ENCODE data around the gene CD300H.

The CD300H gene

DNA sequence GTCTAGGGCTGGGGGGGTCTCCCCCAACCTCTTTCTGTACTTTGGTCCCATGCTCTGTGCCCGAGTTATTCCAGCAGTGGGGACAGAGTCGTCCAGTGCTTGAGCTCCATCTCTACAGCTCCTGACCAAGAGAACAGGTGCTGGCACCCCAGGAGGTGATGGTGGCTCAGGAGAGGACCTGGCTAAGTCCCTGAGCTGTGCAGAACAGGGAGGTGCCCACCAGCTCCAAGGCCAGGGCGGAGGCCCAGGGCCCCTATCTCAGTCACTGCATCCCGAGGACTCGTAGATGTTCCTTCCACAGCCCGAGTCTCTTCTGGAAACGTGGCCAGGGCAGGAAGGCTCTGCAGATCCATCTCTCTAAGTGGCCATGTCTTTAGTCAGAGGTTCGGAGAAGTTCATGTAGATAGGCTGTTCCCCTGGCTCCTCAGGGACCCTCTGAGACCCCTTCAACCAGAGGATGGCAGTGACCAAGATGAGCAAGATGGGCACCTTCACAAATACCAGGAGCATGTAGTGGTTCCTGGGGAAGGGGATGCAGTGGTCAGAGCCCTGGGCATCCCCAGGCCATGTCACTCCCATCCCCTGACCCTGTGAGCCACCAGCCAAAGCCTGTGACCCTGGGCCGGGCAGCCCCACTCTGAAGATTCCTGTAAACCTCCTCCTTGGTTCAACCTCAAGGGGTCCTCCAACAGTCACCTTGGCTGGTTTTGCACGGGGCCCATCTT, 44.8 kb downstream of the CD300H start:
- Histone ChIP-seq H3K4me3 (ENCODE audit: low read depth, low read length) (no peak overlapping the region), H3K27ac (ENCODE audit: extremely low read depth, low read depth, low read length) (no peak overlapping the region), H3K4me1 (ENCODE audit: control insufficient read depth, insufficient read depth, low read length) (no peaks in the 10 kb centered on the region), H3K9me3 (ENCODE audit: control insufficient read depth, insufficient read depth, low read depth, low read length) (no peaks in the 10 kb centered on the region), H3K36me3 (ENCODE audit: control insufficient read depth in 2 of 2, insufficient read depth in 1 of 2, low read length in 2 of 2) (no peaks in the 10 kb centered on the region)
- ChIA-PET POLR2A (no interaction called here), CTCF (interaction anchor here (0.8 kb wide), 2 partner anchors 10 to 155 kb away, joined by 3 to 4 read pairs; no protein-coding TSS in a partner anchor)
- TF ChIP-seq OSR2 (tag by site-specific recombination; IDR thresholded peaks at IDR 0.05) (no peak), ZNF423 (tag by site-specific recombination; IDR thresholded peaks at IDR 0.05) (no peak), ZEB2 (tag by site-specific recombination; IDR thresholded peaks at IDR 0.05) (no peak)

DNA sequence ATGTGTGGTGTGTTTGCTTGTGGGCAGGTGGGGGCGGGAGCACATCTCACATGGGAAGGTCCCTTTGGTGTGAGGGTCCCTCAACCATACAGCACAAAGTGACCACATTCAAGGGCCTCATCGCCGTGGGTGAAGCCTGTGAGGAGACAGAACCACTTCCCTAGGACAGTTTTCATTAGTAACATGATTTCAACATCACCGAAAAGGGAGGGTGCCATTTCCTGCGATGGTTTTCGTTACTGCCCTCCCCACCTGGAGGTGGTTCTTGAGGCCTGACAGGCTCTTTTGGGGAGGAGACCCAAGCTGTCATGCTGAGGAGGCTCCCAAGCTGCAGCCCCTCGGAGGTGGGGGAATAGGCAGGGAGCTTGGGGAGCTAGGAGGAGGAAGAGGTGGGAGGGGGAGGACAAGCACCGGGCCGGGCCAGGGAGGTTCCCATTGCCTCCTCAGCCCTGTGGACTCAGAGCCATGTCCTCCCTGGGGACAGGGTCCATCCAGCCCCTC, 45.6 kb downstream of the CD300H start:
- Histone ChIP-seq H3K4me3 (ENCODE audit: low read depth, low read length) (no peak overlapping the region), H3K4me1 (ENCODE audit: control insufficient read depth, insufficient read depth, low read length) (no peaks in the 10 kb centered on the region), H3K27ac (ENCODE audit: extremely low read depth, low read depth, low read length) (no peak overlapping the region), H3K36me3 (ENCODE audit: control insufficient read depth in 2 of 2, insufficient read depth in 1 of 2, low read length in 2 of 2) (no peaks in the 10 kb centered on the region), H3K9me3 (ENCODE audit: control insufficient read depth, insufficient read depth, low read depth, low read length) (no peaks in the 10 kb centered on the region)
- ChIA-PET POLR2A (no interaction called here), CTCF (no interaction called here)
- TF ChIP-seq HOXA7 (CRISPR knock-in tag; IDR thresholded peaks at IDR 0.05; ENCODE audit: borderline replicate concordance) (no peak), HOXD13 (CRISPR knock-in tag; IDR thresholded peaks at IDR 0.05; ENCODE audit: borderline replicate concordance) (no peak), ZNF585B (tag by site-specific recombination; IDR thresholded peaks at IDR 0.05) (no peak), ZNF202 (tag by site-specific recombination; IDR thresholded peaks at IDR 0.05; ENCODE audit: borderline replicate concordance) (no peak), ZNF214 (tag by site-specific recombination; IDR thresholded peaks at IDR 0.05; ENCODE audit: borderline replicate concordance) (no peak), TRIM28 (IDR thresholded peaks at IDR 0.05; ENCODE audit: borderline replicate concordance, low read length) (no peak), ZNF473 (tag by site-specific recombination; IDR thresholded peaks at IDR 0.05) (no peak), ZNF791 (tag by site-specific recombination; IDR thresholded peaks at IDR 0.05) (no peak), ZNF830 (tag by site-specific recombination; IDR thresholded peaks at IDR 0.05; ENCODE audit: low read depth) (no peak), ZNF121 (tag by site-specific recombination; IDR thresholded peaks at IDR 0.05) (no peak), ZNF433 (tag by site-specific recombination; IDR thresholded peaks at IDR 0.05; ENCODE audit: low read depth) (no peak), KLF9 (tag by site-specific recombination; IDR thresholded peaks at IDR 0.05; ENCODE audit: low read depth) (no peak), ZIC2 (tag by site-specific recombination; IDR thresholded peaks at IDR 0.05) (no peak), KLF16 (tag by site-specific recombination; IDR thresholded peaks at IDR 0.05) (no peak), ZNF302 (tag by site-specific recombination; IDR thresholded peaks at IDR 0.05; ENCODE audit: low read depth) (no peak), ZNF175 (tag by site-specific recombination; IDR thresholded peaks at IDR 0.05) (no peak), ZBTB7A (tag by site-specific recombination; IDR thresholded peaks at IDR 0.05; ENCODE audit: low read depth) (no peak)
- TF ChIP-seq, protein P1, sequence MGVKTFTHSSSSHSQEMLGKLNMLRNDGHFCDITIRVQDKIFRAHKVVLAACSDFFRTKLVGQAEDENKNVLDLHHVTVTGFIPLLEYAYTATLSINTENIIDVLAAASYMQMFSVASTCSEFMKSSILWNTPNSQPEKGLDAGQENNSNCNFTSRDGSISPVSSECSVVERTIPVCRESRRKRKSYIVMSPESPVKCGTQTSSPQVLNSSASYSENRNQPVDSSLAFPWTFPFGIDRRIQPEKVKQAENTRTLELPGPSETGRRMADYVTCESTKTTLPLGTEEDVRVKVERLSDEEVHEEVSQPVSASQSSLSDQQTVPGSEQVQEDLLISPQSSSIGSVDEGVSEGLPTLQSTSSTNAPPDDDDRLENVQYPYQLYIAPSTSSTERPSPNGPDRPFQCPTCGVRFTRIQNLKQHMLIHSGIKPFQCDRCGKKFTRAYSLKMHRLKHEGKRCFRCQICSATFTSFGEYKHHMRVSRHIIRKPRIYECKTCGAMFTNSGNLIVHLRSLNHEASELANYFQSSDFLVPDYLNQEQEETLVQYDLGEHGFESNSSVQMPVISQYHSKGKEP (tag by site-specific recombination; IDR thresholded peaks at IDR 0.05) = no peak
- TF ChIP-seq, protein P2, sequence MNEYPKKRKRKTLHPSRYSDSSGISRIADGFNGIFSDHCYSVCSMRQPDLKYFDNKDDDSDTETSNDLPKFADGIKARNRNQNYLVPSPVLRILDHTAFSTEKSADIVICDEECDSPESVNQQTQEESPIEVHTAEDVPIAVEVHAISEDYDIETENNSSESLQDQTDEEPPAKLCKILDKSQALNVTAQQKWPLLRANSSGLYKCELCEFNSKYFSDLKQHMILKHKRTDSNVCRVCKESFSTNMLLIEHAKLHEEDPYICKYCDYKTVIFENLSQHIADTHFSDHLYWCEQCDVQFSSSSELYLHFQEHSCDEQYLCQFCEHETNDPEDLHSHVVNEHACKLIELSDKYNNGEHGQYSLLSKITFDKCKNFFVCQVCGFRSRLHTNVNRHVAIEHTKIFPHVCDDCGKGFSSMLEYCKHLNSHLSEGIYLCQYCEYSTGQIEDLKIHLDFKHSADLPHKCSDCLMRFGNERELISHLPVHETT (tag by site-specific recombination; IDR thresholded peaks at IDR 0.05) = no peak
- TF ChIP-seq, protein P3, sequence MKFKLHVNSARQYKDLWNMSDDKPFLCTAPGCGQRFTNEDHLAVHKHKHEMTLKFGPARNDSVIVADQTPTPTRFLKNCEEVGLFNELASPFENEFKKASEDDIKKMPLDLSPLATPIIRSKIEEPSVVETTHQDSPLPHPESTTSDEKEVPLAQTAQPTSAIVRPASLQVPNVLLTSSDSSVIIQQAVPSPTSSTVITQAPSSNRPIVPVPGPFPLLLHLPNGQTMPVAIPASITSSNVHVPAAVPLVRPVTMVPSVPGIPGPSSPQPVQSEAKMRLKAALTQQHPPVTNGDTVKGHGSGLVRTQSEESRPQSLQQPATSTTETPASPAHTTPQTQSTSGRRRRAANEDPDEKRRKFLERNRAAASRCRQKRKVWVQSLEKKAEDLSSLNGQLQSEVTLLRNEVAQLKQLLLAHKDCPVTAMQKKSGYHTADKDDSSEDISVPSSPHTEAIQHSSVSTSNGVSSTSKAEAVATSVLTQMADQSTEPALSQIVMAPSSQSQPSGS (tag by site-specific recombination; IDR thresholded peaks at IDR 0.05; ENCODE audit: low read depth) = no peak
